Lower lobe of right lung (tissue), 2 donors: ENCODE results near the gene RADIL. TPM values are rescaled to one million over a fixed set of nuclear protein-coding genes. Genes with fewer than 3 reads are reported as not detected.

ENCODE experiments used
- ATAC-seq, 2 donors: fragments of 200-7000 bp; cut with Tn5 transposase; one replicate each; pipeline ENCODE4 v1.9.1; 2020 to 2022; ENCODE audit warnings: mild to moderate bottlenecking in 2 of 2, moderate library complexity in 2 of 2
- DNase-seq: peaks from one replicate; pipeline ENCODE4 v3.0.0-alpha.2; 2020
- H3K27ac ChIP-seq: fragments of 200-600 bp; one replicate; pipeline ENCODE4 v1.8.0; 2022
- H3K27me3 ChIP-seq: fragments of 200-600 bp; one replicate; pipeline ENCODE4 v1.8.0; 2022; ENCODE audit warnings: low read depth
- H3K36me3 ChIP-seq: fragments of 200-600 bp; one replicate; pipeline ENCODE4 v1.8.0; 2022; ENCODE audit warnings: mild to moderate bottlenecking
- H3K4me1 ChIP-seq: fragments of 200-600 bp; one replicate; pipeline ENCODE4 v1.8.0; 2022
- H3K4me3 ChIP-seq: fragments of 200-600 bp; one replicate; pipeline ENCODE4 v1.8.0; 2022; ENCODE audit warnings: mild to moderate bottlenecking
- H3K9me3 ChIP-seq: fragments of 200-600 bp; one replicate; pipeline ENCODE4 v1.8.0; 2022
- intact Hi-C: fragments of 100-400 bp; cut with DNase I; formaldehyde crosslinking; loops from one replicate; pipeline ENCODE4 v1.11.0; 2022
- total RNA-seq: library from RNA; stranded (reverse); fragmentation: NEBNext Ultra II Directional; extraction: Animal tissue kit (Norgen Biotek cat#: 25700); gene quantifications from one replicate; pipeline ENCODE4 v1.2.1, GENCODE V29; 2021
- TF ChIP-seq, protein P1 (sequence below): fragments of 200-600 bp; IDR thresholded peaks from one replicate; pipeline ENCODE4 v1.8.0; 2022; ENCODE audit warnings: antibody characterized with exemption, mild to moderate bottlenecking
- donor health status: DM: no; HTN: yes; CAD: no; lungs with severe emphysema.

Gene RADIL
- total RNA-seq, 1 donor from 2014 or later = 9.7 TPM

DNA sequence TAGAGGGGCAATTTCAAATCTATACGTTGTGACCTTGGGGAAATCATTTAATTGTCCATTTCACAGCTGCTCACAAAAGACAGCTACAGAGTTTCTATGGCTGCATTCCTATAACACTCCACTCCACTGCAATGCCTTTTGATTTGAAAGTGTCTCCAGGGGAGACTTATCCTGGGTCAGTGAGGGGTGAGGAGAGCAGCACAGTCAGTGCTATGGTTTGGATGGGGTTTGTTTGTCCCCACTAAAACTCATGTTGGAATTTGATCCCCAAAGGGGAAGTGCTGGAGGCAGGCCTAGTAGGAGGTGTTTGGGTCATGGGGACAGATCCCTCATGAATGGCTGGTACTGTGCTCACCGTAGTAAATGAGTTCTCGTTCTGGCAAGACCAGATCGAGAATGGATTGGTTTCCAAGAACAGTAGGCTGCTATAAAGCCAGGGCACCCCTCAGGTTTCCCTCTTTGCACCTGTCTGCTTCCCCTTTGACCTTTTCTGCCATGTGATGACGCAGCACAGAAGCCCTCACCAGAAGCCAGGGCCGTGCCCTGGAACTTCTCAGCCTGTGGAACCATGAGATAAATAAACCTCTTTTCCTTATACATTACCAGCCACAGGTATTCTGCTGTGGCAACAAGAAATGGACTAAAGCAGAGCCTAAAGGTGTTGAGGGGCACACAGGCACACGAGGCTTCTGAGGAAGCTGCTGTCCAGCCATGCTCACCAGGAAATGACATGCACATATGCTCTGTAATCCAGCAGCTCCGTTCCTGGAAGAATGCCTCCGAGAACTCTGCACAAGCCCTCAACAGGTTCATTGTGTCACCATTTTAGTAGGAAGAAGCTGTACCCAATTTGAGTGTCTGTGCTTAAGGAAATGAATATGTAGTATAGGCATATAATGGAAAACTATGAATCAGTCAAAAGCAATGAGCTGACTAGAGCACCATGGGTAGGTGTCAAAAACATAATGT is 16.7 kb downstream of the RADIL start:
- Histone ChIP-seq H3K9me3 (no peaks in the 10 kb centered on the region), H3K4me1 (no peaks in the 10 kb centered on the region), H3K4me3 (no peak overlapping the region), H3K27me3 (no peaks in the 10 kb centered on the region), H3K27ac (no peak overlapping the region), H3K36me3 (no peaks in the 10 kb centered on the region)
- no peak for DNase-seq
- no peak for ATAC-seq
- intact Hi-C loops = no loop called here
- TF ChIP-seq, protein P1, sequence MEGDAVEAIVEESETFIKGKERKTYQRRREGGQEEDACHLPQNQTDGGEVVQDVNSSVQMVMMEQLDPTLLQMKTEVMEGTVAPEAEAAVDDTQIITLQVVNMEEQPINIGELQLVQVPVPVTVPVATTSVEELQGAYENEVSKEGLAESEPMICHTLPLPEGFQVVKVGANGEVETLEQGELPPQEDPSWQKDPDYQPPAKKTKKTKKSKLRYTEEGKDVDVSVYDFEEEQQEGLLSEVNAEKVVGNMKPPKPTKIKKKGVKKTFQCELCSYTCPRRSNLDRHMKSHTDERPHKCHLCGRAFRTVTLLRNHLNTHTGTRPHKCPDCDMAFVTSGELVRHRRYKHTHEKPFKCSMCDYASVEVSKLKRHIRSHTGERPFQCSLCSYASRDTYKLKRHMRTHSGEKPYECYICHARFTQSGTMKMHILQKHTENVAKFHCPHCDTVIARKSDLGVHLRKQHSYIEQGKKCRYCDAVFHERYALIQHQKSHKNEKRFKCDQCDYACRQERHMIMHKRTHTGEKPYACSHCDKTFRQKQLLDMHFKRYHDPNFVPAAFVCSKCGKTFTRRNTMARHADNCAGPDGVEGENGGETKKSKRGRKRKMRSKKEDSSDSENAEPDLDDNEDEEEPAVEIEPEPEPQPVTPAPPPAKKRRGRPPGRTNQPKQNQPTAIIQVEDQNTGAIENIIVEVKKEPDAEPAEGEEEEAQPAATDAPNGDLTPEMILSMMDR = no peak

DNA sequence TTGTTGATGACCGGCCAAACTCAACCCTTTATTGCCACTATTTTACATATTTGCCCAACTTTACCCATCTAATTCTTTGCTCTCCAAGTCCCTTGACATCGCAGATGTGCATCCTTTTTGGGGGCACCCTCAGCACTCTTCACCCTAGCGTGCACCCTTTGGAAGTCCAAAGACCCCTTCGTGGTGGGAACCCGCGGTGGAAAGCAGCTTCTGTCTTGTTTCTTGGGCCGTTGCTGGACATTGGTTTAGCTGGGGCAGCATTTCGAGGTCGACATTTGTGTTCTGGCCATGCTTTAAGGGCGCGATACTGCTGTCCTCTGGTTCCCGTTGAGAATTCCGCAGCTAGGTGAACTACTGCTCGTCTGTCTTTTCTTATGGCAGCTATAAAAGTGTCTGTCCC is 21.4 kb downstream of the RADIL start:
- H3K27ac ChIP-seq = no peak overlapping the region
- intact Hi-C loops = no loop called here
- ATAC-seq = no peak
- H3K9me3 ChIP-seq = no peaks in the 10 kb centered on the region
- no peak for DNase-seq
- TF ChIP-seq, protein P1 = no peak
- no peaks in the 10 kb centered on the region for H3K4me1 ChIP-seq
- no peaks in the 10 kb centered on the region for H3K27me3 ChIP-seq
- H3K4me3 ChIP-seq = peak overlapping the region; percentile 40
- no peaks in the 10 kb centered on the region for H3K36me3 ChIP-seq

DNA sequence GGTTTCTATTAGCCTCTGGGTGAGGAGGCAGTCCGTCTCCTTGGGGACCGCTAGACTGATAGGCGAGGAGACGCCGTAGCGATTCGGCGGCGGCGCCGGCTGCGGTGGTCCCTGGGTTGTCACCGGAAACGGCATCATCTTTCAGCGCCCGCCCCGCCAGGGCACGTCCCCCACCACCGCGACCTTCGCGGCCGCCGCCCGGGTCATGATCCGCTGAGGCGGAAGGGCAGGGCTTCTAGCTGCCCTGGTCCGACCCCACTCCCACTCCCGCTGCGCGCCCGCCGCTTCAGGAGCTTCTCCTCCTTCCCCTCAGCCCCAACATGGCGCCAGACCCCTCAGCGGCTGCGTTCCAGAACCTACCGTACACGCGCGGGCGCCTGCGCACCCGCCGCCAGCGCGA is 21.8 kb downstream of the RADIL start, which contains the start of gene PAPOLB:
PAPOLB (minus strand) TSS at position 358 of the 400 bp plus-strand sequence; CDS start at position 138, 220 bp downstream.
- intact Hi-C loops = no loop called here
- Histone ChIP-seq H3K4me3 (peak within 1 kb of the TSS; percentile 40), H3K36me3 (no peaks in the 10 kb centered on the region), H3K4me1 (no peaks in the 10 kb centered on the region), H3K27ac (no peak within 1 kb of the TSS), H3K27me3 (no peaks in the 10 kb centered on the region), H3K9me3 (no peaks in the 10 kb centered on the region)
- TF ChIP-seq, protein P1 = no peak
- no peak for DNase-seq
- ATAC-seq = peak; percentile 33 to 35

DNA sequence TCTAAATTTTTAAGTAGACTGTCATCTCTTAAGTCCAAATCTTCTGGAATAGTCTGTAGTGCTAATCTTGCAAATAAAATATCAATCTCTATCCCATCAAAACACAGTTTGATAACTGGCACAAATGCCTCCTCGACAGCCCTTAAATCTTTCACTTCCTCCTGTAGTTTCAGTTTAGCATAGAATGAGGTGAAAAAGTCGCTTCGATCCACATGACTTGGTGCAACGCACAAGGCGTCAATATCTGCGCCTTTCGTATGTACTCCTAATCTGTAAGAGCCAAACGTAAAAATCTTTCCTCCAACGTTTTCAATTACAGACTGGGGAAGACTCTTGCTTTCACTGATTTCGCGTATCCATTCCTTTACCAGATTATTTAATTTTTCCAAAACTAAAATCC is 22.3 kb downstream of the RADIL start:
- Histone ChIP-seq H3K36me3 (no peaks in the 10 kb centered on the region), H3K4me1 (no peaks in the 10 kb centered on the region), H3K27ac (no peak overlapping the region), H3K9me3 (no peaks in the 10 kb centered on the region), H3K4me3 (peak overlapping the region; percentile 40), H3K27me3 (no peaks in the 10 kb centered on the region)
- DNase-seq = no peak
- intact Hi-C loops = no loop called here
- TF ChIP-seq, protein P1 = no peak
- ATAC-seq = no peak

DNA sequence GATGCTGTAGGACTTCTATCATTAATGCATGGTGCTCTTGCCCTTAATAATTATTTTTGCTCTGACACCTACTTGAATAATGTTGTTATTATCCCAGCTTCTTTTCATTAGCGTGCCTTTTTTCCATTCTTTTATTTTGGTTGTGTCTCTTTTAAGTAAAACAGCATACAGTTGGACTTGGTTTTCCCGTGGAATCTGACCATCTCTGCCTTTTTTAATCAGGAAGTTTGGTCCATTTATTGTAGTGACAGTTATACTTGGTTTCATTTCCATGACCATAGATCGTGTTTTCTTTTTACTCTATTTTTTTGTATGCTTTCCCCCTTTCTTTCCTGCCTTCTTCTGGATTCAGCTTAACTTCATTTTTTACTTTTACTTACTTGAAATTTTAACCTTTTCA is 26.3 kb downstream of the RADIL start:
- intact Hi-C loops = no loop called here
- Histone ChIP-seq H3K4me1 (no peaks in the 10 kb centered on the region), H3K27ac (no peak overlapping the region), H3K27me3 (no peaks in the 10 kb centered on the region), H3K9me3 (no peaks in the 10 kb centered on the region), H3K4me3 (no peak overlapping the region), H3K36me3 (no peaks in the 10 kb centered on the region)
- no peak for DNase-seq
- TF ChIP-seq, protein P1 = no peak
- no peak for ATAC-seq
